Endothelial cell of umbilical vein (primary cell): Measurements from ENCODE around the gene TPGS2. TPM values are rescaled to one million over a fixed set of nuclear protein-coding genes. Genes with fewer than 3 reads are reported as not detected.

Source experiments
- BruUV-seq: library from RNA; stranded (reverse); fragments of 400-500 nt; replicated peaks from 2 replicates; lab custom pipeline; 2021; lab: Mats Ljungman, UMichigan
- CTCF ChIA-PET: fragments of 300-600, 350-600 bp; sonication (Branson Sonifier 250); formaldehyde crosslinking; loops from one replicate; lab custom pipeline; 2021; ENCODE audit warnings: antibody characterized with exemption, inconsistent platforms; lab: Charles Lee
- POLR2A ChIA-PET: fragments of 300-600, 350-600 bp; sonication (Branson Sonifier 250); formaldehyde crosslinking; loops from one replicate; lab custom pipeline; 2021; ENCODE audit warnings: antibody characterized with exemption, inconsistent platforms; lab: Charles Lee
- DNase-seq: peaks from one replicate; pipeline ENCODE4 v3.0.0-alpha.2; 2011; ENCODE audit warnings: low read depth, low spot score
- FAIRE-seq: peaks from 2 replicates; lab custom pipeline; 2011; peaks lifted over from hg19 to GRCh38; lab: Jason Lieb, UNC
- H2AFZ ChIP-seq: 2 replicates; pipeline ENCODE4 v1.6.0; 2012; ENCODE audit warnings: low read depth, low read length, control low read depth, inconsistent platforms
- H3K27ac ChIP-seq: 2 replicates; pipeline ENCODE4 v1.5.1; 2011; ENCODE audit warnings: low read depth, mild to moderate bottlenecking, control low read depth, low read length, moderate library complexity; ENCODE audit not compliant: insufficient read depth
- H3K27me3 ChIP-seq, 2 experiments: 2 replicates each; pipeline versions ENCODE4 v1.6.0 to v1.6.1; 2011; ENCODE audit warnings: low read length in 2 of 2, mixed read lengths in 1 of 2; ENCODE audit not compliant: control insufficient read depth in 2 of 2, insufficient read depth in 2 of 2
- H3K36me3 ChIP-seq, 2 experiments: 2 replicates in 1 of 2; 3 replicates in 1 of 2; pipeline ENCODE4 v1.5.1; 2011; ENCODE audit warnings: low read length in 2 of 2, mild to moderate bottlenecking in 1 of 2, moderate library complexity in 1 of 2; ENCODE audit not compliant: control insufficient read depth in 2 of 2, insufficient read depth in 2 of 2; ENCODE audit errors: extremely low read depth in 1 of 2
- H3K4me1 ChIP-seq: 3 replicates; pipeline ENCODE4 v1.5.1; 2011; ENCODE audit warnings: mild to moderate bottlenecking, low read length; ENCODE audit not compliant: control insufficient read depth, insufficient read depth; ENCODE audit errors: extremely low read depth
- H3K4me2 ChIP-seq: 2 replicates; pipeline ENCODE4 v1.6.1; 2011; ENCODE audit warnings: low read length, control low read depth, mixed read lengths; ENCODE audit not compliant: insufficient read depth
- H3K4me3 ChIP-seq, 3 experiments: fragments of 200-600 bp in 1 of 3; sonication (generic), shearing (Covaris generic) in 1 of 3; replicated peaks in 1 of 3; 2 replicates each; pipeline ENCODE4 v1.5.1; 2011 to 2016; ENCODE audit warnings: control low read depth in 3 of 3, low read length in 3 of 3, mild to moderate bottlenecking in 2 of 3, inconsistent platforms in 1 of 3, low read depth in 1 of 3, moderate library complexity in 1 of 3; ENCODE audit not compliant: insufficient read depth in 1 of 3
- H3K79me2 ChIP-seq: 2 replicates; pipeline ENCODE4 v1.6.0; 2012; ENCODE audit warnings: low read length, inconsistent platforms; ENCODE audit not compliant: control insufficient read depth, insufficient read depth
- H3K9ac ChIP-seq: replicated peaks from 2 replicates; pipeline ENCODE3; 2011; ENCODE audit warnings: low read length, control low read depth; ENCODE audit not compliant: insufficient read depth; ENCODE audit errors: extremely low read depth
- H3K9me1 ChIP-seq: replicated peaks from 3 replicates; pipeline ENCODE4 v1.6.0; 2011; ENCODE audit warnings: mild to moderate bottlenecking, low read length; ENCODE audit not compliant: control insufficient read depth, insufficient read depth; ENCODE audit errors: extremely low read depth
- H3K9me3 ChIP-seq: replicated peaks from 2 replicates; pipeline ENCODE4 v1.5.1; 2012; ENCODE audit warnings: low read length, inconsistent platforms; ENCODE audit not compliant: control insufficient read depth, insufficient read depth
- H4K20me1 ChIP-seq: replicated peaks from 2 replicates; pipeline ENCODE3; 2011; ENCODE audit warnings: mild to moderate bottlenecking, low read length; ENCODE audit not compliant: control insufficient read depth, insufficient read depth; ENCODE audit errors: extremely low read depth
- CTCF ChIP-seq, 2 donors: IDR thresholded peaks; 1 replicate in 1 of 2; 2 replicates in 1 of 2; pipeline ENCODE4 v1.5.1; 2011; ENCODE audit warnings: low read length in 2 of 2, mild to moderate bottlenecking in 2 of 2, moderate library complexity in 2 of 2, control low read depth in 1 of 2, inconsistent platforms in 1 of 2, low read depth in 1 of 2; ENCODE audit not compliant: insufficient read depth in 1 of 2; ENCODE audit errors: extremely low read depth in 1 of 2
- EZH2 ChIP-seq: IDR thresholded peaks from 2 replicates; pipeline ENCODE4 v1.6.1; 2012; ENCODE audit warnings: borderline replicate concordance, low read depth, mild to moderate bottlenecking, moderate library complexity, low read length, inconsistent platforms; ENCODE audit not compliant: severe bottlenecking
- FOS ChIP-seq: IDR thresholded peaks from 2 replicates; pipeline ENCODE4 v1.6.1; 2011; ENCODE audit warnings: mild to moderate bottlenecking, low read length, moderate library complexity, borderline replicate concordance; ENCODE audit not compliant: insufficient read depth
- GATA2 ChIP-seq: IDR thresholded peaks from 2 replicates; pipeline ENCODE4 v1.7.0; 2011; ENCODE audit warnings: low read depth, mild to moderate bottlenecking, moderate library complexity, mixed read lengths, low read length; ENCODE audit not compliant: insufficient read length, insufficient read depth
- JUN ChIP-seq: IDR thresholded peaks from 2 replicates; pipeline ENCODE4 v1.6.1; 2011; ENCODE audit warnings: borderline replicate concordance, low read depth; ENCODE audit not compliant: insufficient read length, insufficient read depth
- MAX ChIP-seq: IDR thresholded peaks from 2 replicates; pipeline ENCODE4 v1.6.1; 2011; ENCODE audit not compliant: insufficient read depth, insufficient read length
- MYC ChIP-seq: IDR thresholded peaks from one replicate; pipeline ENCODE4 v1.6.1; 2011; ENCODE audit warnings: mild to moderate bottlenecking, low read depth, low read length
- POLR2A ChIP-seq: IDR thresholded peaks from 2 replicates; pipeline ENCODE4 v1.6.1; 2012; ENCODE audit warnings: low read depth, mild to moderate bottlenecking, control low read depth, low read length
- POLR2AphosphoS5 ChIP-seq: IDR thresholded peaks from 2 replicates; pipeline ENCODE4 v1.6.1; 2012; ENCODE audit warnings: low read depth, mild to moderate bottlenecking, control low read depth, low read length, moderate library complexity; ENCODE audit not compliant: insufficient read depth
- dilution Hi-C: fragments of 300-500 bp; cut with MboI; formaldehyde crosslinking; loops from one replicate; pipeline ENCODE4 v1.15.0; 2019; ENCODE audit warnings: low sequenced_read_pairs; ENCODE audit not compliant: extremely low pct_ligation_motif_present
- intact Hi-C: fragments of 100-400 bp; cut with micrococcal nuclease; formaldehyde crosslinking; loops from one replicate; pipeline ENCODE4 v1.10.0; 2022
- polyA plus RNA-seq, 4 experiments: library from polyadenylated mRNA; depleted of rRNA in 3 of 4; stranded (reverse) in 3 of 4; unstranded in 1 of 4; fragments of >200 nt; gene quantifications; 2 replicates each; pipeline versions ENCODE4 v1.2.1 to v1.2.3, GENCODE V29; 2011 to 2012; ENCODE audit warnings: missing spikeins in 1 of 4
- total RNA-seq: library from RNA; stranded (reverse); gene quantifications from 2 replicates; pipeline ENCODE4 v1.2.3, GENCODE V29; 2021

Gene TPGS2
- total and polyA plus RNA-seq, 2 donors (not counting 3 experiments of a cell fraction or from before 2014, with no cell fraction given), result 150 to 232 TPM

- H3K4me3 ChIP-seq, result no peak overlapping the region
- dilution Hi-C loops (no loop called here), intact Hi-C loops (no loop called here)
- H3K27ac ChIP-seq, result no peak overlapping the region
- no peak for TF ChIP-seq EZH2
- no peak for TF ChIP-seq GATA2
- no peak for TF ChIP-seq JUN
- no peak for TF ChIP-seq MAX
- no peak for TF ChIP-seq MYC
- TF ChIP-seq POLR2AphosphoS5, result no peak
- no peak for TF ChIP-seq POLR2A
- no peak for TF ChIP-seq FOS
- no peak for TF ChIP-seq CTCF (IDR thresholded peaks at IDR 0.05; ENCODE audit: extremely low read depth in 1 of 2, insufficient read depth in 1 of 2, low read depth in 1 of 2, low read length in 2 of 2)
- POLR2A ChIA-PET, result no interaction called here
- peaks cover 22% of the 10 kb centered on the region for H3K79me2 ChIP-seq
- no peak overlapping the region for H3K4me2 ChIP-seq
- peaks cover 9 to 10% of the 10 kb centered on the region in 2 experiments for H3K36me3 ChIP-seq
- FAIRE-seq, result no peak
- no peak overlapping the region for H3K9ac ChIP-seq
- BruUV-seq, result no TSS peak
- no peaks in the 10 kb centered on the region for H3K9me1 ChIP-seq
- no peaks in the 10 kb centered on the region for H3K9me3 ChIP-seq
- no peak for DNase-seq
- H3K4me1 ChIP-seq, result no peaks in the 10 kb centered on the region
- H2AFZ ChIP-seq, result no peak overlapping the region
- no peaks in the 10 kb centered on the region for H3K27me3 ChIP-seq
- no peaks in the 10 kb centered on the region for H4K20me1 ChIP-seq
- CTCF ChIA-PET, result interaction anchor here (1.9 kb wide), 1 partner anchor 131 kb away, joined by 4 read pairs; no protein-coding TSS in a partner anchor
Observed at GRCh38 chr18:36819621-36820020, 9.2 kb downstream of the TPGS2 start.
